Vagina (tissue), 2 donors: ENCODE measurements around the gene POU6F2.

Experiments
- POLR2A ChIP-seq, 2 donors: fragments of 450-650 bp; IDR thresholded peaks; one replicate each; pipeline ENCODE4 v1.6.1; 2017; ENCODE audit warnings: antibody characterized with exemption in 2 of 2, mild to moderate bottlenecking in 2 of 2, moderate library complexity in 2 of 2
- POLR2AphosphoS5 ChIP-seq, 2 donors: sonication (generic); formaldehyde crosslinking; IDR thresholded peaks; one replicate each; pipeline ENCODE4 v1.9.0; 2017; ENCODE audit warnings: antibody characterized with exemption in 2 of 2, mild to moderate bottlenecking in 2 of 2, low read depth in 1 of 2; ENCODE audit not compliant: insufficient read depth in 1 of 2
- TF ChIP-seq, protein P1 (sequence below), 3 experiments: fragments of 450-650 bp in 2 of 3; fragments of 200-600 bp in 1 of 3; sonication (generic) in 1 of 3; IDR thresholded peaks; one replicate each; pipeline ENCODE4 v1.5.1; 2017 to 2019; ENCODE audit warnings: antibody characterized with exemption in 3 of 3, mild to moderate bottlenecking in 2 of 3, moderate library complexity in 2 of 3

DNA sequence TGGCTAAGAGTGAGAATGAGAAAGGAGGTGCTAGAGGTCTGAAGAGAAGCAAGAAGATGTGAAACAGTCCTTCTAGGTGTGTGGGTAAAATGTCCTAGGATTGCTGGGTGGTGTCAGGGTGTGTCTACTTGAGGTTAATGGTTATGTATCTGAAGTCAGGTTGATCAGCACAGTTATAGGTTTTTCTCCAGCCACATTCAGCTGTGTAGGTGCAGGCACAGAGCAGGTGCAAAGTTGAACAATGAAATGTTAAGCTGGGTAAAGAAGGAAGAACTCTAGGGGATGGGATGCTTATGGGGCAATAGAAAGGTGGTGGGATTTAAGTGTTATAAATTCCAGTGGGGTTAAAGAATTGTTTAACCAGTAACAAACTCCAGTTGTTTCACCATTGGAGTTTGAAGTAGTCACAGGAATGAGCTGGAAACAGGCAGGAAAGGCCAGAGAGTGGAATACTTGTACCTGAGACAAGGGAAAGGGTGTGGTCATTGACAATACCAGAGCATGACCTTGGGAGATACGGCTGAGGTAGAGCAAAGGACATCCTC is 388.1 kb downstream of the POU6F2 start:
- TF ChIP-seq, protein P1, sequence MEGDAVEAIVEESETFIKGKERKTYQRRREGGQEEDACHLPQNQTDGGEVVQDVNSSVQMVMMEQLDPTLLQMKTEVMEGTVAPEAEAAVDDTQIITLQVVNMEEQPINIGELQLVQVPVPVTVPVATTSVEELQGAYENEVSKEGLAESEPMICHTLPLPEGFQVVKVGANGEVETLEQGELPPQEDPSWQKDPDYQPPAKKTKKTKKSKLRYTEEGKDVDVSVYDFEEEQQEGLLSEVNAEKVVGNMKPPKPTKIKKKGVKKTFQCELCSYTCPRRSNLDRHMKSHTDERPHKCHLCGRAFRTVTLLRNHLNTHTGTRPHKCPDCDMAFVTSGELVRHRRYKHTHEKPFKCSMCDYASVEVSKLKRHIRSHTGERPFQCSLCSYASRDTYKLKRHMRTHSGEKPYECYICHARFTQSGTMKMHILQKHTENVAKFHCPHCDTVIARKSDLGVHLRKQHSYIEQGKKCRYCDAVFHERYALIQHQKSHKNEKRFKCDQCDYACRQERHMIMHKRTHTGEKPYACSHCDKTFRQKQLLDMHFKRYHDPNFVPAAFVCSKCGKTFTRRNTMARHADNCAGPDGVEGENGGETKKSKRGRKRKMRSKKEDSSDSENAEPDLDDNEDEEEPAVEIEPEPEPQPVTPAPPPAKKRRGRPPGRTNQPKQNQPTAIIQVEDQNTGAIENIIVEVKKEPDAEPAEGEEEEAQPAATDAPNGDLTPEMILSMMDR (IDR thresholded peaks at IDR 0.05) = no peak
- TF ChIP-seq POLR2A (IDR thresholded peaks at IDR 0.05) (no peak), POLR2AphosphoS5 (IDR thresholded peaks at IDR 0.05; ENCODE audit: insufficient read depth in 1 of 2, low read depth in 1 of 2) (no peak)
